Retinal pigment epithelial cell (primary cell): Measurements from ENCODE around the gene MAP7D2.

Experiments used
- DNase-seq: peaks from one replicate; pipeline ENCODE4 v3.0.0-alpha.2; 2010; ENCODE audit warnings: low read depth
- H3K4me3 ChIP-seq: 2 replicates; pipeline ENCODE4 v1.5.1; 2011; ENCODE audit warnings: mild to moderate bottlenecking, low read length, control low read depth, moderate library complexity
- TF ChIP-seq, protein P1 (sequence below): conservative IDR thresholded peaks from 2 replicates; pipeline ENCODE4 v1.5.1; 2011; ENCODE audit warnings: low read depth, low read length, control low read depth, inconsistent platforms

Gene MAP7D2

DNA sequence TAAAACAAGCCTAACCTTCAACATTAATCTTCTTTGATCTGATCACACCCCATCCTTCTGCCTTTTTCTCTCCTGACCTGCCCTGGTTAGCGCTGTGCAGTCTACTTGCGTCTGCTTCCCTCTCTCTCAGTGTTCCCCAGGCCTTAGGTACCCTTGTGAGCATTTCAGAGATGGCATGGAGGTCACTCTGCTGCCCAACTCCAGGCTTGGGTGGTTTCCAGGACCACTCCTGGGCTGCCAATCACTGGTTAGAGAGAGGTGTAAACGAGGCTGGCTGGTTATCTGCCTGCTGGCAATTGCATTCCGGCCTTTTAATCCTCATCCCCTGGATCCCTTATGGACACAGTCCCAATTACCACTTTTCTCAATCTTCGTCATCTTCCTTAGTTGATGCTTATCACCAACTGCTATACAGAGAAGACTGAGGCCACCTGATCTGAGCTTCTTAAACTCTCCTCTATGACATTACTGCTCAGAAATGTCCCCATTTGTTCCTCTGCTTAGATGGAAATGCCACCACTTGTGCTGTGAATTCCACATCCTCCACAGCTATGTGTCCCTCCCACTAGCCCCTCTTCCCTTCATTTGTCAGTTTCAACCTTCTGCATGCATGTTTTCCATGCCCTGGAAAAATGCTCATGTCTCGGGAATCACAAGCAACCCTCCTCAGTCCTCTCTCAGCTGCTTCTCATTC, 96.9 kb downstream of the MAP7D2 start:
- TF ChIP-seq, protein P1, sequence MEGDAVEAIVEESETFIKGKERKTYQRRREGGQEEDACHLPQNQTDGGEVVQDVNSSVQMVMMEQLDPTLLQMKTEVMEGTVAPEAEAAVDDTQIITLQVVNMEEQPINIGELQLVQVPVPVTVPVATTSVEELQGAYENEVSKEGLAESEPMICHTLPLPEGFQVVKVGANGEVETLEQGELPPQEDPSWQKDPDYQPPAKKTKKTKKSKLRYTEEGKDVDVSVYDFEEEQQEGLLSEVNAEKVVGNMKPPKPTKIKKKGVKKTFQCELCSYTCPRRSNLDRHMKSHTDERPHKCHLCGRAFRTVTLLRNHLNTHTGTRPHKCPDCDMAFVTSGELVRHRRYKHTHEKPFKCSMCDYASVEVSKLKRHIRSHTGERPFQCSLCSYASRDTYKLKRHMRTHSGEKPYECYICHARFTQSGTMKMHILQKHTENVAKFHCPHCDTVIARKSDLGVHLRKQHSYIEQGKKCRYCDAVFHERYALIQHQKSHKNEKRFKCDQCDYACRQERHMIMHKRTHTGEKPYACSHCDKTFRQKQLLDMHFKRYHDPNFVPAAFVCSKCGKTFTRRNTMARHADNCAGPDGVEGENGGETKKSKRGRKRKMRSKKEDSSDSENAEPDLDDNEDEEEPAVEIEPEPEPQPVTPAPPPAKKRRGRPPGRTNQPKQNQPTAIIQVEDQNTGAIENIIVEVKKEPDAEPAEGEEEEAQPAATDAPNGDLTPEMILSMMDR: no peak
- H3K4me3 ChIP-seq: no peak overlapping the region
- DNase-seq: no peak

DNA sequence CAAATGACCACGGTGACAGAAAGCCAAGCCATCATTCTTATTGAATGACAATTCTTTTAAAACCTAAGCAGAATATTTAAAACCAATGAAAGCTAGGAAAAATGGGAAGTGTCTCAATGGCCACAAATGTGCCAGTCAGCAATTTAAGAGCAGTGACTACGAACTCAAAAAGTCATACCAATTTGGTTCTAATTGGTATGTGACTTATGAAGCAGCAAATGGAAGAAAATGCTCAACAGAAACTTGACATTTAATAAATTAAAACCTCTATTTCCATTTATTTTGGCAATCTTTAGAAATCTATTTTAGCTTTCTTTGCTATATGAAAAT, 100.1 kb downstream of the MAP7D2 start:
- DNase-seq: no peak
- TF ChIP-seq, protein P1: no peak

DNA sequence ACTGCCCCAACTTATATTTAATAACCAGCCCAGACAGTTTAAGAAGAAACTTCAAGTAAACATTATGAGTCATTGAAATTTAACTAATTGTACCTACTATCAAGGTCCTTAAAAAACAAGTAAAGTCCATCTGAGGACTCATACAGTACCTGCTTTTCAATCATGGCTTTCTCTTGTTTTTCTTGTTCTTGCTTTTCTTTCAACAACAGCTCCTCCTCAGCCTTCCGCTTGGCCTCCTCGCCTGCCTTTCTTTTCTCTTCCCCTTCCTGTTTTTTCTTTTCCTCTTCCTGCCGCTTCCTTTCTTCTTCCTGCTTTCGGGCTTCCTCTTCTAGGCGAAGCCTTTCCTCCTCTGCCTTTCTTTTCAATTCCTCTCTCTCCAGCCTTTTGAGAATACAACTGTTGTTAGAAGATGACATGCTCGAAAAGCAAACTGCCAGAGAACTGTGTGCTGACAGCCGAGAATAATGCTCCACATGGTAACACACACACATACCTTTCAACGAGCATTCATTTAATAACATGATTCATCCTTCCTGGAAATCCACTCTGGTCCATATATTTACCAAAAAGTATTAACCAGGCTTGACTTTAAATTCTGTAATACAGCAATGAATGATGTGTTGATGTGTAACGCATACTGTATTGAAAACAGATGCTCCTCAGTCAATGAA, 100.6 kb downstream of the MAP7D2 start:
- no peak for DNase-seq
- TF ChIP-seq, protein P1: no peak
- no peak overlapping the region for H3K4me3 ChIP-seq

More for the DNA sequence above, 100.1 kb downstream of the MAP7D2 start:
- H3K4me3 ChIP-seq: no peak overlapping the region

DNA sequence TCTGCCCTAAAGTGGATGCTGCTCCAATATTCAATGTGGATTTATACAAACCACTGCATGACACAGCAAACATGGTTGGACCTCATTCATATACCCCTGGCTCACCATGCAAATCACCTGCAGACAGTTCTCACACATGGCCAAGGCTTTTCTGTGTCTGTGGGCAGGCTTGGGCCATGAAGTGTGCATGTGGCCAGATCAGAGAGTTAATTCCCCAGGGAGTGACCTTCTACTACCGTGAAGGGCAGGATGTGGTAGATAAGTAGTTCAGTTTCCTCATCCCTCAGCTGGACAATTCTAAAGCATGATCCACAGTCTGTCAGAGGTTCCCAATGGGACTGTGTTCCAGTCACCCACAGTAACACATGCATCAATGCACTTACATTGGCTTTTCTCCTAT, 101.3 kb downstream of the MAP7D2 start:
- TF ChIP-seq, protein P1: no peak
- DNase-seq: no peak
- H3K4me3 ChIP-seq: no peak overlapping the region

DNA sequence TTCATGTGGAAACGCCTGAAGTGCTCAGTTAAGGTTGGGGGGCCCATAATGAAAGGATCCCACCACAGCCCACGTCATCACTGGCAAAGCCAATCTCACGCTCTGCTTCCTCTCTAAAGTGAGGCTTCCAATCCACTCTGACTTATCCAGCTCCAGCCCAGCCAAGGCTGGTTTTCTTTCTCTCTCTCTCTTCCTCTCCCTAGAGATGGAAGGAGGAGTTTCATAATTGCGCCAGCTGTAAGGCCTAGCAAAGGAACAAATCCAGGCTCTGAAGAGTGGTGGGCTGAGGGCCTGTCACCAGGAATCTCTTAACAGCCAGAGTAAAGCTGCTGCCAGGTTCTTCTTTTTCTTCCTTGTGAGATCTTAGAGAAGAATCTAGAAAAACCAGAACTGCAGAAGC, 105.1 kb downstream of the MAP7D2 start:
- H3K4me3 ChIP-seq: no peak overlapping the region
- DNase-seq: no peak
- TF ChIP-seq, protein P1: no peak

DNA sequence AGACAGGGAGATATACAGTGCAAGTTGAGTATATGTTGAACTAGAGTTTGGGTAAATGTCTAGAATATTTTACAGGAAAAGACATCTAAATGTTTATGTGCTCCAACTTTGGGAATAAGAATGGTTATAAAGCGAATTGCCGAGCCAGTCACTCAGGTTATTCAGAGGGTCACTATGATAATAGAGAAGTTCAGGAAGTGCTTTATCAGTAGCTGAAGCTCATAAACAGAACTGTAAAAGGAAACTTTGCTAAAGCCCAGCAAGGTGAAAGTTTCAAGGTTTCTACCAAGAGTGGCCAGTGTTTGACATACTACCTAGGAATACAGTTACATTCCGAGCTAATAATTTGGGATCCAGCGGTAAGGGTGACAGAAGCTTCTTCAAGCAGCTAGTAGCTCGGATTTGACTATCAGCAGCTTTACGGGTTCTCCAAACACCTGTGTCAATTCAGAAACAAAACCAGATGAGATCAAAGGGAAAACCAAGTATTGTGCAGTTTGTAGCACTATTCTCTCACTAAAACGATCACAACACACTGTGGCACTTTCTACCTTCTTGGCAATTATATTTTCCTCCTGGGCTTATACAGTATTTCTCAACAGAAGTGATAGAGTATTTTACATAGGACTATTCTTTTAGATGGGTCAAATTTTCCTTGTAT, 108.6 kb downstream of the MAP7D2 start:
- no peak overlapping the region for H3K4me3 ChIP-seq
- no peak for DNase-seq
- TF ChIP-seq, protein P1: no peak
